ENCODE results near the gene CRELD2. TPM values are rescaled to one million over a fixed set of nuclear protein-coding genes. Genes with fewer than 3 reads are reported as not detected.

CRELD2 gene
- total and polyA plus RNA-seq, 2 of the 13 experiments (the other 11 are each of a cell fraction or from before 2014, with no cell fraction given) = 17.2 to 44.7 TPM

DNA sequence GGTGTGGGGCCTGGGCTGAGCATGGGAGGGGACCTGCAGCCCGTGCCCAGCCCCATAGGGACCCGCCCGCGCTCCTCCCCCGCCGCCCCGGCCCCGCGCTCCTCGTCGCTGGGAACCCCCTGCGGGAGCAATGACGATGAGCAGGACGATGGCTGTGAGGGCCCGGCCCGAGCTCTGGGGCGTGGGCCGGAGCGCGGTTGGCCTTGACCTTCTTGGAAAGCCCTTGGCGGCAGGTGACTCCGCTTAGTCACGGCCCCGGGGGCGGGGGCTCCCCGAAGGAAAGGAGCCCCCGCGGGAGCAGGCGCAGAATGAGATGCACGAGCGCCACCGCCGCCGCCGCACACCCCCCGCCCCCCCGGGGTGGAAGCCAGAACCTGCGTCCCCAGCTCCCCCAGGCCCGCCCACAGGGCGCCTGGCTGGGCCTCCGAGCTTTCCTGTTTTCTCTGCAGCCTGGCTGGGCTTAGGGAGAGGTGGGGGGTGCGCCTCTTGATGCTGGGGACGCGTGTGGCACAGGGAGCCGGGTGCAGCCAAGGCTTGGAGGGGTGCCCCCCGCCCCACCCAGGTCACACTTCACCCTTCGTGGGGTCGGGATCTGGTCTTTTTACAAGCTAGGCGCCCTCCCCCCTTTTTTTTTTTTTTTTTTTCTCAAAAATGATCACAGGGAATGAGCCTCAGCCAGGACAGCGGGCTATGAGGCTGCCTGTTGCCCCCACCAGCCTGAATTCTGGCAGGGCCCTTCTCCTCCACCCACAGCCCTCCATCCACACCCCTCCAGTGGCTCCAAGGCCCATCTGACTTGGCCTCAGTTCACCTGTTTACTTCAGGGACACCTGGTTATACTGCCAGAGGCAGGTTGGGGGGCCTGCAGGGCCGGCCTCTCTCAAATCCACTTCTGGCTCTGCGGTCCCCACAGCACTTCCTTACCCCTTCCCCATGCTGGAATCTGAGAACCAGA is 17.9 kb downstream of the CRELD2 start (continued):
- no peak for TF ChIP-seq ZSCAN5A (CRISPR knock-in tag; IDR thresholded peaks at IDR 0.05; ENCODE audit: borderline replicate concordance)
- no peak for TF ChIP-seq ZNF781 (CRISPR knock-in tag; IDR thresholded peaks at IDR 0.05; ENCODE audit: borderline replicate concordance, not compliant biosample characterization)
- no peak for TF ChIP-seq ZNF619 (CRISPR knock-in tag; IDR thresholded peaks at IDR 0.05)
- no peak for TF ChIP-seq PHF20 (CRISPR knock-in tag; IDR thresholded peaks at IDR 0.05)
- TF ChIP-seq PAX8 (CRISPR knock-in tag; IDR thresholded peaks at IDR 0.05; ENCODE audit: borderline replicate concordance) = no peak
- no peak for TF ChIP-seq ZNF644 (CRISPR knock-in tag; IDR thresholded peaks at IDR 0.05; ENCODE audit: low read depth)
- TF ChIP-seq, protein P1, sequence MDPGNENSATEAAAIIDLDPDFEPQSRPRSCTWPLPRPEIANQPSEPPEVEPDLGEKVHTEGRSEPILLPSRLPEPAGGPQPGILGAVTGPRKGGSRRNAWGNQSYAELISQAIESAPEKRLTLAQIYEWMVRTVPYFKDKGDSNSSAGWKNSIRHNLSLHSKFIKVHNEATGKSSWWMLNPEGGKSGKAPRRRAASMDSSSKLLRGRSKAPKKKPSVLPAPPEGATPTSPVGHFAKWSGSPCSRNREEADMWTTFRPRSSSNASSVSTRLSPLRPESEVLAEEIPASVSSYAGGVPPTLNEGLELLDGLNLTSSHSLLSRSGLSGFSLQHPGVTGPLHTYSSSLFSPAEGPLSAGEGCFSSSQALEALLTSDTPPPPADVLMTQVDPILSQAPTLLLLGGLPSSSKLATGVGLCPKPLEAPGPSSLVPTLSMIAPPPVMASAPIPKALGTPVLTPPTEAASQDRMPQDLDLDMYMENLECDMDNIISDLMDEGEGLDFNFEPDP (CRISPR knock-in tag; conservative IDR thresholded peaks at IDR 0.05) = no peak
- no peak for TF ChIP-seq ZNF737 (CRISPR knock-in tag; IDR thresholded peaks at IDR 0.05; ENCODE audit: borderline replicate concordance)
- TF ChIP-seq ARHGAP35 (CRISPR knock-in tag; IDR thresholded peaks at IDR 0.05; ENCODE audit: borderline replicate concordance) = no peak
- TF ChIP-seq KDM3A (CRISPR knock-in tag; IDR thresholded peaks at IDR 0.05; ENCODE audit: low read depth) = peak; percentile 68; the same call in 1 of the 2 replicates
- TF ChIP-seq ZBTB8A (CRISPR knock-in tag; IDR thresholded peaks at IDR 0.05; ENCODE audit: borderline replicate concordance, low read depth) = no peak
- peak; percentile 57 for TF ChIP-seq ZNF362 (CRISPR knock-in tag; IDR thresholded peaks at IDR 0.05; ENCODE audit: borderline replicate concordance)
- TF ChIP-seq ZNF263 (CRISPR knock-in tag; IDR thresholded peaks at IDR 0.05) = 0 out of 2 replicates have a peak, but pooled peaks have one; percentile 24
- TF ChIP-seq TRAFD1 (CRISPR knock-in tag; IDR thresholded peaks at IDR 0.05; ENCODE audit: borderline replicate concordance) = no peak
- TF ChIP-seq ELF4 (CRISPR knock-in tag; IDR thresholded peaks at IDR 0.05; ENCODE audit: borderline replicate concordance) = no peak
- TF ChIP-seq NFYB (CRISPR knock-in tag; IDR thresholded peaks at IDR 0.05) = no peak
- no peak for TF ChIP-seq ISX (CRISPR knock-in tag; conservative IDR thresholded peaks at IDR 0.05)

Measured in HepG2 (cell line).